Tibial nerve (tissue), 4 donors: ENCODE measurements around the gene PRSS16.

Source experiments
- EP300 ChIP-seq, 2 donors: sonication (generic); formaldehyde crosslinking; IDR thresholded peaks; one replicate each; pipeline ENCODE4 v1.6.1; 2017; ENCODE audit warnings: antibody characterized with exemption in 2 of 2, mild to moderate bottlenecking in 1 of 2
- TF ChIP-seq, protein P1 (sequence below), 5 experiments: fragments of 200-600 bp in 3 of 5; fragments of 450-650 bp in 2 of 5; sonication (generic) in 3 of 5; IDR thresholded peaks; one replicate each; pipeline ENCODE4 v1.5.1; 2016 to 2019; ENCODE audit warnings: antibody characterized with exemption in 5 of 5, mild to moderate bottlenecking in 3 of 5, moderate library complexity in 2 of 5

DNA sequence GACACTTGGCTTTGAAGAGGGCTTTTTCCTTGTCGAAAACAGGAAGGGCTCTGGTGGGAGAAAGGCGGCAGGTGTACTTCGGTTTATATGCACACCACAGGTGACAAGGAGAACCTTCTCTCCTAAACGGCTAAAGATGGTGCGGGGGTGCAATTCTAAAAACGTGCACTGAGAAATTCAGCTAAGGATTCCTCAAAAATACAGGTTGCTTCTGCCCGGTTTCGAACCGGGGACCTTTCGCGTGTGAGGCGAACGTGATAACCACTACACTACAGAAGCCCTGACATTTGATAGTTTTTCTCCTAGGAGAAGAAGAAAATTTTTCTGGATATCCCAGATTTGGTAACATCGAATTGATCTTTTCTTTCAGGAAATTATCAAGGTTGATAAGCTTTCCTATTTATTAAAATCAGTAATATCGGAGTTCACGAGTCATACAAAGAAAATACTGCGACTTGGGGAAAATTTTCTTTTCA lies 32.6 kb downstream of the PRSS16 start:
- TF ChIP-seq, protein P1, sequence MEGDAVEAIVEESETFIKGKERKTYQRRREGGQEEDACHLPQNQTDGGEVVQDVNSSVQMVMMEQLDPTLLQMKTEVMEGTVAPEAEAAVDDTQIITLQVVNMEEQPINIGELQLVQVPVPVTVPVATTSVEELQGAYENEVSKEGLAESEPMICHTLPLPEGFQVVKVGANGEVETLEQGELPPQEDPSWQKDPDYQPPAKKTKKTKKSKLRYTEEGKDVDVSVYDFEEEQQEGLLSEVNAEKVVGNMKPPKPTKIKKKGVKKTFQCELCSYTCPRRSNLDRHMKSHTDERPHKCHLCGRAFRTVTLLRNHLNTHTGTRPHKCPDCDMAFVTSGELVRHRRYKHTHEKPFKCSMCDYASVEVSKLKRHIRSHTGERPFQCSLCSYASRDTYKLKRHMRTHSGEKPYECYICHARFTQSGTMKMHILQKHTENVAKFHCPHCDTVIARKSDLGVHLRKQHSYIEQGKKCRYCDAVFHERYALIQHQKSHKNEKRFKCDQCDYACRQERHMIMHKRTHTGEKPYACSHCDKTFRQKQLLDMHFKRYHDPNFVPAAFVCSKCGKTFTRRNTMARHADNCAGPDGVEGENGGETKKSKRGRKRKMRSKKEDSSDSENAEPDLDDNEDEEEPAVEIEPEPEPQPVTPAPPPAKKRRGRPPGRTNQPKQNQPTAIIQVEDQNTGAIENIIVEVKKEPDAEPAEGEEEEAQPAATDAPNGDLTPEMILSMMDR (IDR thresholded peaks at IDR 0.05) = no peak
- no peak for TF ChIP-seq EP300 (IDR thresholded peaks at IDR 0.05)
